ENCODE results near the gene LETMD1. TPM values are rescaled to one million over a fixed set of nuclear protein-coding genes. Genes with fewer than 3 reads are reported as not detected.

Gene LETMD1
- total and polyA plus RNA-seq, 9 of the 15 experiments (the other 6 are each of a cell fraction or from before 2014, with no cell fraction given), result 58.7 to 163 (median 75.4) TPM

GRCh38 chr12:51082561-51083125 lies 34.5 kb downstream of the LETMD1 start (continued):
- TF ChIP-seq RBM14 (IDR thresholded peaks at IDR 0.05; ENCODE audit: borderline replicate concordance, insufficient read depth, low read depth, low read length) (no peak), ZNF707 (CRISPR knock-in tag; conservative IDR thresholded peaks at IDR 0.05) (no peak), BRD4 (IDR thresholded peaks at IDR 0.05) (no peak), ILK (tag; IDR thresholded peaks at IDR 0.05; ENCODE audit: borderline replicate concordance, low read depth) (no peak), ZSCAN29 (IDR thresholded peaks at IDR 0.05) (no peak), RUNX1 (IDR thresholded peaks at IDR 0.05; ENCODE audit: low read depth) (no peak), HLTF (IDR thresholded peaks at IDR 0.05) (peak; percentile 90; the same call in 1 of the 2 replicates), ZC3H4 (CRISPR knock-in tag; IDR thresholded peaks at IDR 0.05; ENCODE audit: borderline replicate concordance) (no peak), ZHX1 (conservative IDR thresholded peaks at IDR 0.05; ENCODE audit: low read length) (no peak), HMGXB4 (CRISPR knock-in tag; IDR thresholded peaks at IDR 0.05) (no peak), L3MBTL2 (IDR thresholded peaks at IDR 0.05) (peak; percentile 52; the same call in 1 of the 2 replicates)

Data from K562 (cell line).